Vagina (tissue), 2 donors: Measurements from ENCODE around the gene SMARCD3.

Experiments used
- POLR2A ChIP-seq, 2 donors: fragments of 450-650 bp; IDR thresholded peaks; one replicate each; pipeline ENCODE4 v1.6.1; 2017; ENCODE audit warnings: antibody characterized with exemption in 2 of 2, mild to moderate bottlenecking in 2 of 2, moderate library complexity in 2 of 2
- TF ChIP-seq, protein P1 (sequence below), 3 experiments: fragments of 450-650 bp in 2 of 3; fragments of 200-600 bp in 1 of 3; sonication (generic) in 1 of 3; IDR thresholded peaks; one replicate each; pipeline ENCODE4 v1.5.1; 2017 to 2019; ENCODE audit warnings: antibody characterized with exemption in 3 of 3, mild to moderate bottlenecking in 2 of 3, moderate library complexity in 2 of 3

GRCh38 chr7:151277631-151278030 is 29.1 kb upstream of the SMARCD3 start:
- TF ChIP-seq, protein P1, sequence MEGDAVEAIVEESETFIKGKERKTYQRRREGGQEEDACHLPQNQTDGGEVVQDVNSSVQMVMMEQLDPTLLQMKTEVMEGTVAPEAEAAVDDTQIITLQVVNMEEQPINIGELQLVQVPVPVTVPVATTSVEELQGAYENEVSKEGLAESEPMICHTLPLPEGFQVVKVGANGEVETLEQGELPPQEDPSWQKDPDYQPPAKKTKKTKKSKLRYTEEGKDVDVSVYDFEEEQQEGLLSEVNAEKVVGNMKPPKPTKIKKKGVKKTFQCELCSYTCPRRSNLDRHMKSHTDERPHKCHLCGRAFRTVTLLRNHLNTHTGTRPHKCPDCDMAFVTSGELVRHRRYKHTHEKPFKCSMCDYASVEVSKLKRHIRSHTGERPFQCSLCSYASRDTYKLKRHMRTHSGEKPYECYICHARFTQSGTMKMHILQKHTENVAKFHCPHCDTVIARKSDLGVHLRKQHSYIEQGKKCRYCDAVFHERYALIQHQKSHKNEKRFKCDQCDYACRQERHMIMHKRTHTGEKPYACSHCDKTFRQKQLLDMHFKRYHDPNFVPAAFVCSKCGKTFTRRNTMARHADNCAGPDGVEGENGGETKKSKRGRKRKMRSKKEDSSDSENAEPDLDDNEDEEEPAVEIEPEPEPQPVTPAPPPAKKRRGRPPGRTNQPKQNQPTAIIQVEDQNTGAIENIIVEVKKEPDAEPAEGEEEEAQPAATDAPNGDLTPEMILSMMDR (IDR thresholded peaks at IDR 0.05), result no peak
- TF ChIP-seq POLR2A (IDR thresholded peaks at IDR 0.05), result no peak
